Measurements from ENCODE around the gene ARRB2.

DNA sequence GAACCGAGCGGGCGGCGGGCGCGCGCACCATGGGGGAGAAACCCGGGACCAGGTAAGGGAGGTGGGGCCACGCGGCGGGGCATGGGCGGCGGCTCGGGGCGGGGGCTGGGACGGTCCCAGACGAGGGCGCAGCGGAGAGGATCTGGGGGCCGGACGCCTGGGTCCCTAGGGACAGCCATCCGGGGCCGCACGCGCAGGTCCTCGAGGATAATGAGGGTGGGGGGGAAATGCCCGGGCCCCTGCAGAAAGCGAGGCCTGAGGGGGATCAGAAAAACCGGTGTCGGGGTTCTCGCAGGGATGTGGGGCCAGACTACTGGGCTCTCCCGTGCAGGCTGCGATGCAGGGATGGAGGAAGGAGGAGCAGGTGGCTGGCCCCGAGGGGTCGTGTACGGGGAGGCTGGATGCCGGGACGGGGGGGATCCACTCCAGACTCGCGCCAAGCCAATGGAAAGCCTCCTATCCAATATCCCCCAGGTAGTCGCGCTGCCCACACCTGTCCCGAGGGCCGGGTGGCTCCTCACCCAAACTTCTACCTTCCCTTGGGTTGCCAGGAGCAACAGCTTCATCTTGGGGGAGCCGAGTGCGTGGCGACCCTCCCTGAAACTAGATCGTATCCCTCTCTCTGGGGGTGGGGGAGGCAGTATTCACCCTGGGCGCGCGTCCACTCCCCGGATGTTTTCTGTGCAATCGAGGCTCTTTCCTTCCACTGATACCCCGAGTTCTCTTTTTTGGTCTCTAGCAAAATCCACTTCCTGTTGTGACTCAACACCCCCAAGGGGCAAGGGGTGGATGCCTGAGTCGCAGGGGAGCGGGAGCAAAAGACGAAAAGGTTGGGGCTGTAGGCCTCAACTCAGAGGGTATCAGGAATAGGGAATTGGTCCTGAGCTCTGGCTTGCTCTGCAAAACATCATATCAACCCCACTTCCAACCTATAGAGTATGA lies 532 bp downstream of the ARRB2 start:
- TF ChIP-seq, protein P1, sequence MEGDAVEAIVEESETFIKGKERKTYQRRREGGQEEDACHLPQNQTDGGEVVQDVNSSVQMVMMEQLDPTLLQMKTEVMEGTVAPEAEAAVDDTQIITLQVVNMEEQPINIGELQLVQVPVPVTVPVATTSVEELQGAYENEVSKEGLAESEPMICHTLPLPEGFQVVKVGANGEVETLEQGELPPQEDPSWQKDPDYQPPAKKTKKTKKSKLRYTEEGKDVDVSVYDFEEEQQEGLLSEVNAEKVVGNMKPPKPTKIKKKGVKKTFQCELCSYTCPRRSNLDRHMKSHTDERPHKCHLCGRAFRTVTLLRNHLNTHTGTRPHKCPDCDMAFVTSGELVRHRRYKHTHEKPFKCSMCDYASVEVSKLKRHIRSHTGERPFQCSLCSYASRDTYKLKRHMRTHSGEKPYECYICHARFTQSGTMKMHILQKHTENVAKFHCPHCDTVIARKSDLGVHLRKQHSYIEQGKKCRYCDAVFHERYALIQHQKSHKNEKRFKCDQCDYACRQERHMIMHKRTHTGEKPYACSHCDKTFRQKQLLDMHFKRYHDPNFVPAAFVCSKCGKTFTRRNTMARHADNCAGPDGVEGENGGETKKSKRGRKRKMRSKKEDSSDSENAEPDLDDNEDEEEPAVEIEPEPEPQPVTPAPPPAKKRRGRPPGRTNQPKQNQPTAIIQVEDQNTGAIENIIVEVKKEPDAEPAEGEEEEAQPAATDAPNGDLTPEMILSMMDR (IDR thresholded peaks at IDR 0.05): no peak
- TF ChIP-seq POLR2A (IDR thresholded peaks at IDR 0.05): no peak

Measured in thyroid gland (tissue), 4 donors.